ENCODE measurements around the gene TOGARAM2. TPM values are rescaled to one million over a fixed set of nuclear protein-coding genes. Genes with fewer than 3 reads are reported as not detected.

The TOGARAM2 gene
- total RNA-seq, 1 donor from 2014 or later, result not detected

DNA sequence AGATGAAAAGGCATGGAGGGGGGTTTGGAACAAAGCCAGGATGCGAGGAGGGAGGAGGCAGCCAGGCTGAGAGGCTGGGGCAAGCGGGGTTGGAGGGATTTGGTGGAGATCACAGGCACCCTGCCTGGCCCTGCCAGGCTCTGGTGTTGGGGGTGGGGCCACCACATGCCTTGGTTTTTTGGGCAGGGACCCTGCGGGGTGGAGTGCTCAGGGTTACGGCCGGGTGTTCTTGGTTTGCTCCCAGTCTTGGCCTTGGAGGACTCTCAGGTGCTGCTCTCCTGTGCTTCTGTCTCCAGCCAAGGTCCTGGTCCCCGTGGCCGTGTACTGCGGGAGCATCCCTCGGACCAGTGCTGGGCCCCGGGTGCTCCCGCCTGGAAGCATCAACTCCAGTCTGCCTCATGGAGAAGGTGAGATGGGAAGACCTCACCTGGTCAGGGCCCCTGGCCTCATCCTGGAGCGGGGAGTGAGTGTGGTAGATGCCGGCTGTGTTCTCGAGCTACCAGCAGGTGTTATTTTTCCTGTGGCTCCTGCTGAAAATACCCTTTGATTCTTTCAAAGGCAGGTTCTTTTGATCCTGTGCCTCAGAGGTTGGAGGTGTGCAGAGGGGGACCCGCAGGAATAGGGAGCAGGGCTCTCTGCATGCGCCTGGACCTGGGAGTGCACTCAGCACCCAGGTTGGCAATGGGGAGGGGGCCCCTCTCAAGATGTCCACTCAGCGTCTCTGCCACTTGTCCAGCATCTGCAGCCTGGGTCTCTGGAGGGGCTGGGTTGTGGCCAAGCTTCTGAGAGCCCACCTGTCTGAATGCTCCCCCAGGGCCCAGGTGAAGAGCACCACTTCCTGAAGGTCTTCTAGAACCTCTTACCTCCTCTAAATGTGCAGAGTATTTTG, 17.0 kb downstream of the TOGARAM2 start:
- TF ChIP-seq, protein P1, sequence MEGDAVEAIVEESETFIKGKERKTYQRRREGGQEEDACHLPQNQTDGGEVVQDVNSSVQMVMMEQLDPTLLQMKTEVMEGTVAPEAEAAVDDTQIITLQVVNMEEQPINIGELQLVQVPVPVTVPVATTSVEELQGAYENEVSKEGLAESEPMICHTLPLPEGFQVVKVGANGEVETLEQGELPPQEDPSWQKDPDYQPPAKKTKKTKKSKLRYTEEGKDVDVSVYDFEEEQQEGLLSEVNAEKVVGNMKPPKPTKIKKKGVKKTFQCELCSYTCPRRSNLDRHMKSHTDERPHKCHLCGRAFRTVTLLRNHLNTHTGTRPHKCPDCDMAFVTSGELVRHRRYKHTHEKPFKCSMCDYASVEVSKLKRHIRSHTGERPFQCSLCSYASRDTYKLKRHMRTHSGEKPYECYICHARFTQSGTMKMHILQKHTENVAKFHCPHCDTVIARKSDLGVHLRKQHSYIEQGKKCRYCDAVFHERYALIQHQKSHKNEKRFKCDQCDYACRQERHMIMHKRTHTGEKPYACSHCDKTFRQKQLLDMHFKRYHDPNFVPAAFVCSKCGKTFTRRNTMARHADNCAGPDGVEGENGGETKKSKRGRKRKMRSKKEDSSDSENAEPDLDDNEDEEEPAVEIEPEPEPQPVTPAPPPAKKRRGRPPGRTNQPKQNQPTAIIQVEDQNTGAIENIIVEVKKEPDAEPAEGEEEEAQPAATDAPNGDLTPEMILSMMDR (IDR thresholded peaks at IDR 0.05; ENCODE audit: insufficient read depth, low read length, poor library complexity, severe bottlenecking), result no peak
- no peaks in the 10 kb centered on the region for H3K27me3 ChIP-seq (ENCODE audit: control insufficient read depth, insufficient read depth, low read length)
- H3K4me3 ChIP-seq (ENCODE audit: low read depth, low read length), result no peak overlapping the region
- DNase-seq (ENCODE audit: low read depth), result no peak
- no peaks in the 10 kb centered on the region for H3K36me3 ChIP-seq (ENCODE audit: control insufficient read depth, insufficient read depth, low read length)

- DNase-seq (ENCODE audit: low read depth), result no peak
- TF ChIP-seq, protein P1 (IDR thresholded peaks at IDR 0.05; ENCODE audit: insufficient read depth, low read length, poor library complexity, severe bottlenecking), result no peak
- no peaks in the 10 kb centered on the region for H3K36me3 ChIP-seq (ENCODE audit: control insufficient read depth, insufficient read depth, low read length)
- H3K27me3 ChIP-seq (ENCODE audit: control insufficient read depth, insufficient read depth, low read length), result no peaks in the 10 kb centered on the region
- no peak overlapping the region for H3K4me3 ChIP-seq (ENCODE audit: low read depth, low read length)
These were observed 19.4 kb downstream of the TOGARAM2 start for GRCh38 chr2:29000481-29000880.

- H3K27me3 ChIP-seq (ENCODE audit: control insufficient read depth, insufficient read depth, low read length), result no peaks in the 10 kb centered on the region
- H3K4me3 ChIP-seq (ENCODE audit: low read depth, low read length), result no peak overlapping the region
- no peaks in the 10 kb centered on the region for H3K36me3 ChIP-seq (ENCODE audit: control insufficient read depth, insufficient read depth, low read length)
- TF ChIP-seq, protein P1 (IDR thresholded peaks at IDR 0.05; ENCODE audit: insufficient read depth, low read length, poor library complexity, severe bottlenecking), result no peak
- DNase-seq (ENCODE audit: low read depth), result no peak
These were observed 19.9 kb downstream of the TOGARAM2 start for GRCh38 chr2:29000956-29001355.

DNA sequence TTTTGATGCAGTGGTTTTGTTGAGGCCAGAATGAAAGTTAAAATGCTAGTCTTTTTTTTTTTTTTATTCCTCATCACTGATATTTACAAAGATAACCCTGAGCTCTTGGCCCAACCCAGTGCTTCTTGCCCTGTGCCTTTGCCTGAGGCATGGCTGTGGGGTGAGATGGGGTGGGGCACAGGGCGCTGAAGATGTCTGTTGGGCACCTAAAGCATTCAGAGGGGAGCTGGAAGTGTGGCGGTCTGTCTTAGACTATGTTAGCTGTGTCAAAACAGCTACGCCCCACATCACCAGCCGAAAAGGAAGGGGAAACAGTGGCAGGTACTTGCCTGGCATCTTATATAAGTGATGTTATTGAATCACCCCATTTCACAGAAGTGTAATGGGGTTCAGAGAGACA, 20.7 kb downstream of the TOGARAM2 start:
- Histone ChIP-seq H3K36me3 (ENCODE audit: control insufficient read depth, insufficient read depth, low read length) (no peaks in the 10 kb centered on the region), H3K27me3 (ENCODE audit: control insufficient read depth, insufficient read depth, low read length) (no peaks in the 10 kb centered on the region), H3K4me3 (ENCODE audit: low read depth, low read length) (no peak overlapping the region)
- DNase-seq (ENCODE audit: low read depth), result no peak
- TF ChIP-seq, protein P1 (IDR thresholded peaks at IDR 0.05; ENCODE audit: insufficient read depth, low read length, poor library complexity, severe bottlenecking), result no peak

DNA sequence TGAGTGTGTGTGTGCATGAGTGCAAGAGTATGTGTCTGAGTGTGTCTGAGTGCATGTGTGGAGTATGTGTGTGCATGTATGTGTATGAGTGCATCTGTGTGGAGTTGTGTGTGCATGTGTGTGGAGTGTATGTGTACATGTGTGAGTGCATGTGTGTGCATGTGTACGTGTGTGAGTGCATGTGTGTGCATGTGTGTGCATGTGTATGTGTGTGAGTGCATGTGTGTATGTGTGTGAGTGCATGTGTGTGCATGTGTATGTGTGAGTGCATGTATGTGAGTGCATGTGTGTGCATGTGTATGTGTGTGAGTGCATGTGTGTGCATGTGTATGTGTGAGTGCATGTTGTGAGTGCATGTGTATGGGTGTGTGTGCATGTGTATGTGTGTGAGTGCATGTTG, 23.7 kb downstream of the TOGARAM2 start:
- no peak for DNase-seq (ENCODE audit: low read depth)
- H3K36me3 ChIP-seq (ENCODE audit: control insufficient read depth, insufficient read depth, low read length), result no peaks in the 10 kb centered on the region
- TF ChIP-seq, protein P1 (IDR thresholded peaks at IDR 0.05; ENCODE audit: insufficient read depth, low read length, poor library complexity, severe bottlenecking), result no peak
- H3K27me3 ChIP-seq (ENCODE audit: control insufficient read depth, insufficient read depth, low read length), result no peaks in the 10 kb centered on the region
- no peak overlapping the region for H3K4me3 ChIP-seq (ENCODE audit: low read depth, low read length)

DNA sequence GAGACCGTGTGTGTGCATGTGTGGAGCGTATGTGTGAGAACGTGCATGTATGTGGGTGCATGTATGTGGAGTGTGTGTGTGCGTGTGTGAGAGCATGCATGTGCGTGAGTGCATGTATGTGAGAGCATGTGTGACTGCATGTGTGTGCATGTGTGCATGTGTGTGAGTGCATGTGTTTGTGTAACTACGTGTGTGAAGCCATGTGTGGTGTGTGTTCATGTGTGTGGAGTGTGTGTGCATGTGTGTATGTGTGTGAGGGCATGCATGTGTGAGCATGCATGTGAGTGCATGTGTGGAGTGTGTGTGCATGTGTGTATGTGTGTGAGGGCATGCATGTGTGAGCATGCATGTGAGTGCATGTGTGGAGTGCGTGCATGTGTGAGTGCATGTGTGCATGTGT, 24.2 kb downstream of the TOGARAM2 start:
- Histone ChIP-seq H3K27me3 (ENCODE audit: control insufficient read depth, insufficient read depth, low read length) (no peaks in the 10 kb centered on the region), H3K4me3 (ENCODE audit: low read depth, low read length) (no peak overlapping the region), H3K36me3 (ENCODE audit: control insufficient read depth, insufficient read depth, low read length) (no peaks in the 10 kb centered on the region)
- TF ChIP-seq, protein P1 (IDR thresholded peaks at IDR 0.05; ENCODE audit: insufficient read depth, low read length, poor library complexity, severe bottlenecking), result no peak
- no peak for DNase-seq (ENCODE audit: low read depth)

Measured in kidney epithelial cell (primary cell).